ENCODE data around the gene CATSPERZ. TPM values are rescaled to one million over a fixed set of nuclear protein-coding genes. Genes with fewer than 3 reads are reported as not detected.

Gene CATSPERZ
- total and polyA plus RNA-seq, 9 of the 15 experiments (the other 6 are each of a cell fraction or from before 2014, with no cell fraction given), result 0.86 to 8.5 (median 3.5) TPM

GRCh38 chr11:64304316-64305072, 4.3 kb downstream of the CATSPERZ start (continued):
- TF ChIP-seq PATZ1 (CRISPR knock-in tag; IDR thresholded peaks at IDR 0.05; ENCODE audit: borderline replicate concordance) (no peak), NR2C1 (IDR thresholded peaks at IDR 0.05) (peak; percentile 80), NR2C1 (tag; IDR thresholded peaks at IDR 0.05) (peak; percentile 85), THRA (IDR thresholded peaks at IDR 0.05) (no peak), ZNF175 (CRISPR knock-in tag; IDR thresholded peaks at IDR 0.05; ENCODE audit: low read depth) (no peak), TEAD4 (IDR thresholded peaks at IDR 0.05; ENCODE audit: low read length) (no peak), TEAD4 (CRISPR knock-in tag; IDR thresholded peaks at IDR 0.05; ENCODE audit: borderline replicate concordance) (no peak), ARID2 (IDR thresholded peaks at IDR 0.05) (no peak), MED1 (CRISPR knock-in tag; IDR thresholded peaks at IDR 0.05; ENCODE audit: borderline replicate concordance) (no peak), ZNF140 (CRISPR knock-in tag; IDR thresholded peaks at IDR 0.05) (no peak), U2AF1 (optimal IDR thresholded peaks at IDR 0.05; ENCODE audit: low read depth, low read length) (no peak), POLR3A (IDR thresholded peaks at IDR 0.05; ENCODE audit: borderline replicate concordance, extremely low read depth, insufficient read depth, insufficient read length) (no peak), ARHGAP35 (IDR thresholded peaks at IDR 0.05; ENCODE audit: partially characterized antibody) (no peak), TOE1 (IDR thresholded peaks at IDR 0.05; ENCODE audit: borderline replicate concordance) (peak; percentile 60; the same call in 1 of the 2 replicates), TOE1 (CRISPR knock-in tag; IDR thresholded peaks at IDR 0.05; ENCODE audit: borderline replicate concordance, low read depth) (no peak), MXI1 (IDR thresholded peaks at IDR 0.05; ENCODE audit: low read depth, low read length) (no peak), BCLAF1 (IDR thresholded peaks at IDR 0.05; ENCODE audit: borderline replicate concordance in 1 of 2, control insufficient read depth in 1 of 2, low read depth in 2 of 2, low read length in 1 of 2) (no peak), FOXM1 (IDR thresholded peaks at IDR 0.05; ENCODE audit: low read depth) (no peak), FOXM1 (CRISPR knock-in tag; IDR thresholded peaks at IDR 0.05; ENCODE audit: low read depth) (no peak), ETV6 (IDR thresholded peaks at IDR 0.05; ENCODE audit: borderline replicate concordance in 1 of 2, low read depth in 2 of 2, low read length in 1 of 2) (no peak), ETV6 (CRISPR knock-in tag; IDR thresholded peaks at IDR 0.05; ENCODE audit: borderline replicate concordance) (no peak), OTX1 (CRISPR knock-in tag; IDR thresholded peaks at IDR 0.05) (no peak), LARP7 (IDR thresholded peaks at IDR 0.05) (no peak)
